ENCODE measurements around the gene PDCD11. TPM values are rescaled to one million over a fixed set of nuclear protein-coding genes. Genes with fewer than 3 reads are reported as not detected.

The PDCD11 gene
- polyA plus RNA-seq, 3 donors, result 8.6 to 15.6 (median 14.8) TPM

DNA sequence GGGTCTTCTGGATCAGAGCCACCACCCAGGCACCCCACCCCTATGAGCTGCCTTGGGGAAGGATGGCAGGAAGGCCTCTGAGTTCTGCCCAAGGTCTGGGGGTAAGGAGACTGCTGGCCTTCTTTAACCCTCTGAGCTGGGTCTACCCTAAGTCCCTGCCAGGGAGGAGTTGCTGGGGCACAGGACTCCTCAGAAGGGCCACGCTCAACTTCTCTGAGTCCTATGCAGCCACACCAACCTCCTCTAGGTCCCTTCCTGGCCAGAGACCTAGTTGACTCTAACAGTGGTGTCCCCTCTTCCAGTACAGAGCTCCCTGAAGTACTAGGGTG, 94.5 kb downstream of the PDCD11 start:
- WGBS, 3 donors, result 92 to 100% (median 95%) methylated on average over 1 of the region's 1 CpG
- H3K27ac ChIP-seq (ENCODE audit: low read depth, low read length), result no peak overlapping the region

- no peak overlapping the region for H3K27ac ChIP-seq (ENCODE audit: low read depth, low read length)
- 61 to 71% (median 65%) methylated on average over 7 of the region's 7 CpGs for WGBS, 3 donors
Measured at GRCh38 chr10:103491729-103492364, 95.4 kb downstream of the PDCD11 start.

DNA sequence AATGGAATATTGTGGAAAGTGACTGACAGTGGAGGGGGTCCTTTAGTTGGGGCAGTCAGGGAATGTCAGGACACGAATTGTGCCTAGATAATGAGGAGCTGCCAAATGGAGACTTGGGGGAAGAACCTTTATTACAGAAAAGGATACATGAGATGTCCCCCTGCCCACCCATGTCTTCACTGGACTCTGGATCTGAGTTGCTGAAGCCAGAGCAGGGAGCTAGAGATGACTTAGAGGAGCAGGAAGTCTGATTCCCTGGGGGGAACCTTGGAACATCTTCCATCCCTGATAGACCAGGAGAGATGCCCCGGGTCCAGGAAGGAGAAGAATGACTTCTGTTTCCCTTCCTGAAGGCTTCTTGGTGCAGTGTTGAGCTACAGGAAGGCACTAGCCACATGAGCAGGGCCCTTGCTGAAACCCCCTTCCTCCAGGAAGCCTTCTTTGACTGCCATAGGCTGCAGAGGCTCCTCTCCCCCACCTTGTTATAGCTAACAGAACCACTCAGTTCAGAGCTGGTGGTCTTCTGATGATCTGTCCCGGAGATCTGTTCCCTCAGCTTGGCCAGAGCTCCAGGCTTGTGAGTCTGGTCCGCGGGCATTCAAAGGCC, 96.3 kb downstream of the PDCD11 start:
- no peak overlapping the region for H3K27ac ChIP-seq (ENCODE audit: low read depth, low read length)
- 65 to 80% (median 67%) methylated on average over 5 of the region's 5 CpGs for WGBS, 3 donors

DNA sequence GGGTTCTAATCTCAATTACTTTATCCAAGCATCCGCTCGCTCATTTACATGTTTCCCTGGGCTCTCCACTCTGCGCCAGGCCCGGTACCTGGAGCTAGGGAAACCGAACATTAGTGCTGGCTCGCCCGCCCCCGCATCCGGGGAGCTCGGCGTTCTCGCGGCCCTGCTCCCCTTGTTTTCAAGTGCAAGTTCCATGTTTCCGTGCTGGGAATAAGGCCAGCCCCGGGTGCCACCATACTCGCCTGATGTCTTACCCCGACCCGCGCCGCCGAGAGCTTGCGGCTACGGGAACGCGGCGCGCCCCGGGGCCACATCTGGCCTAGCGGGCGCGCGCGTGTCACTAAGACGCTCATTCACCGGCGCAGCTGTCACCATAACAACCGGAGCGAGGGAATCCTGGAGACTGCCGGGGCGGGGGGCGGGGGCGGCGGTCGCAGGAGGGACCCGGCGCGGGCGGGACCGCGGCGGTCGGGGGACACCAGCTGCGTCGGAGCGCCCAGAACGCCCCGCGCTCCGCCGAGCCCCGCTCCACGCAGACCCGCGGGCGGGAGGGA, 97.0 kb downstream of the PDCD11 start, which contains the start of gene NEURL1:
Gene NEURL1, plus strand, starts transcription at position 344 of the 554 bp plus-strand sequence. CDS start 683 bp downstream, outside the sequence.
- 3 to 4% (median 4%) methylated on average over 62 to 65 of the region's 65 CpGs for WGBS, 3 donors
- H3K27ac ChIP-seq (ENCODE audit: low read depth, low read length), result no peak within 1 kb of the TSS

DNA sequence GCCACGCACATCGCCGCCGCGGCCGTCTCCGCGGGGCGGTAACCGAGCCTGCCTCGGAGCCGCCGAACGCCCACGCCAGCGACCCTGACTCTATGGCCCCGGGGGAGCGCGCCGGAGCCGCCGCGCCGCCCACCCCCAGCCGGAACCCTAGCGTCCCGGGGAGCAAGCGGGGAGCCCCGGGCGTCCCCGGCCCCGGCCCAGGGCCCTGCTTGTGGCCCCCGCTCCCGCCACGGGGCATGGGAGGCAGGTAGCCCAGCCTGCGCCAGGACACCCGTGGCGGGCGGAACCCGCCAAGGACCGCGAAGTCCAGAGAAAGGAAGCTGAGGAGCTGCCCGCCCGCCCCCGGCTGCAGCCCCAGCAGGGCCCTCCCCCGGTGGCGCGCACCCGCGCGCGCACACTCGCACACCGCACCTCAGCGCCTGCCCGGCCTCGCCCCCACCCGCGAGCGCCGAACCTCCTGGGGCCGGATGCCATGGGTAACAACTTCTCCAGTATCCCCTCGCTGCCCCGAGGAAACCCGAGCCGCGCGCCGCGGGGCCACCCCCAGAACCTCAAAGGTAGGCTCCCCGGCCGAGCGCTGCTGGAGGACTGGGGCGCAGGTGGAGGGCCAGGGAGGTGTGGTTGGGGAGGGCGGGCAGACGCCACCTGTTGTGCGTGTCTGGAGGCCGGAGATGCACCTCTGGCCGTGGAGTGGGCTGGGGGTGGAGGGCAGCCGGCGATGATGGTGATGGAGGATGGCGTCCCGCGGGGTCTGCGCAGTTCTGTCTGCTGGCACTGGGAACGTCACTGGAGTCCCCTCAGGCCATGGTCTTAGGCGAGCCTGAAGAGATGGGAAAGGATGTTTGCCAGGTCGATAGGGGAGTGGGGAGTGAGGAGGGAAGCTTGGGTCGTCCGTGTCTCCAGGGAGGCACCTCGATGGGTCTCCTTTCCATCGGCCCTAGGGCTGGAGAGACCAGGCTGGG, 97.8 kb downstream of the PDCD11 start:
- 1 to 3% (median 2%) methylated on average over 83 to 91 of the region's 92 CpGs for WGBS, 3 donors
- no peak overlapping the region for H3K27ac ChIP-seq (ENCODE audit: low read depth, low read length)

DNA sequence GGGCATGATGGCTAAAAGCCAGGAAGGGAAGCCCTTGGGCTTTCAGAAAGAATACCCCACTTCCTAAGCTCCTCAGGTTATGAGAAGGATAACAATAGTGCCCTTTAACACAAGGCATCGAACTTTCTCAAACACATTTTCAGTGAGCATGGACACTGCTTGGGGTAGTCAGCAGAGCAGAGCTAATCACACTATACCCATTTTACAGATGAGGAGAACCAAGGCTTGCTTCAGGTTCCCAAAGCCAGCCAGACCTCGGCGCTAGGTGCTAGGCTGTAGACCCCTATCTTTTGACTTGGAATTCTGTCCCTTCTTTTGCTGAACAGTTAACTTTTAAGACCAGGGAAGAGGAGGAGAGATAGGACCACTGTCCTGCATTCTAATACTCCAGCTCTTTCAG, 98.9 kb downstream of the PDCD11 start:
- 69 to 90% (median 87%) methylated on average over 3 of the region's 3 CpGs for WGBS, 3 donors
- H3K27ac ChIP-seq (ENCODE audit: low read depth, low read length), result no peak overlapping the region

Other genes with a start within 250 kb of the PDCD11 start
- 10 to 100 TPM; 16.5 to 60.6 (median 36.3) TPM for gene NT5C2, start 203.4 kb upstream of the PDCD11 start, polyA plus RNA-seq
- gene RPEL1, start 150.7 kb upstream of the PDCD11 start, polyA plus RNA-seq, result not detected
- 1 to 10 TPM in 1 of 3 donors, under 1 TPM in 1, not detected in 1; 0.03 to 1.1 TPM for gene INA, start 119.5 kb upstream of the PDCD11 start, polyA plus RNA-seq
- gene PCGF6, start 45.5 kb upstream of the PDCD11 start, polyA plus RNA-seq, result 10 to 100 TPM in 1 of 3 donors, 1 to 10 TPM in 2; 4.5 to 10.2 (median 7.6) TPM
- 1 to 10 TPM; 1.3 to 2.4 (median 1.7) TPM for gene TAF5, start 28.6 kb upstream of the PDCD11 start, polyA plus RNA-seq
- 1,000 to 10,000 TPM in 1 of 3 donors, 100 to 1,000 TPM in 2; 371 to 1,038 (median 801) TPM for gene ATP5MK, start 151 bp upstream of the PDCD11 start, polyA plus RNA-seq
- 10 to 100 TPM in 2 of 3 donors, 1 to 10 TPM in 1; 6.6 to 95.5 (median 38.1) TPM for gene CALHM2, start 55.7 kb downstream of the PDCD11 start, polyA plus RNA-seq
- not detected for gene CALHM1, start 62.3 kb downstream of the PDCD11 start, polyA plus RNA-seq
- gene CALHM3, start 82.6 kb downstream of the PDCD11 start, polyA plus RNA-seq, result under 1 TPM in 1 of 3 donors, not detected in 2; 0.37 TPM
- 1 to 10 TPM in 1 of 3 donors, under 1 TPM in 1, not detected in 1; 0.51 to 9.8 TPM for gene NEURL1, start 97.1 kb downstream of the PDCD11 start, polyA plus RNA-seq